CD8-positive, alpha-beta memory T cell (primary cell): ENCODE measurements around the gene ACTA2. TPM values are rescaled to one million over a fixed set of nuclear protein-coding genes. Genes with fewer than 3 reads are reported as not detected.

Experiments used
- CTCF ChIA-PET: fragments of 350-600 bp; sonication (Branson Sonifier 250); formaldehyde crosslinking; loops from one replicate; lab custom pipeline; 2021; ENCODE audit warnings: antibody characterized with exemption; lab: Charles Lee
- POLR2A ChIA-PET: fragments of 350-600 bp; sonication (Branson Sonifier 250); formaldehyde crosslinking; loops from one replicate; lab custom pipeline; 2021; ENCODE audit warnings: antibody characterized with exemption; lab: Charles Lee
- DNase-seq, 5 donors: peaks; one replicate each; pipeline versions ENCODE4 v3.0.0 to v3.0.0-alpha.2; 2020 to 2022; ENCODE audit warnings: mixed read lengths in 1 of 5
- H3K27ac ChIP-seq: one replicate; pipeline ENCODE4 v1.7.0; 2013; ENCODE audit warnings: low read depth, mild to moderate bottlenecking, low read length, moderate library complexity
- H3K27me3 ChIP-seq: 2 replicates; pipeline ENCODE4 v1.7.0; 2013; ENCODE audit warnings: low read length, mild to moderate bottlenecking; ENCODE audit not compliant: insufficient read depth, poor library complexity, severe bottlenecking
- H3K36me3 ChIP-seq: 2 replicates; pipeline ENCODE4 v1.7.0; 2013; ENCODE audit warnings: mild to moderate bottlenecking, low read length, moderate library complexity; ENCODE audit not compliant: insufficient read depth
- H3K4me1 ChIP-seq: 2 replicates; pipeline ENCODE4 v1.7.0; 2013; ENCODE audit warnings: mild to moderate bottlenecking, low read length, moderate library complexity; ENCODE audit not compliant: insufficient read depth
- H3K4me3 ChIP-seq: 2 replicates; pipeline ENCODE4 v1.7.0; 2013; ENCODE audit warnings: mild to moderate bottlenecking, low read length
- H3K9me3 ChIP-seq: 2 replicates; pipeline ENCODE4 v1.7.0; 2013; ENCODE audit warnings: mild to moderate bottlenecking, low read length
- H3K27ac Mint-ChIP-seq, 8 donors: one replicate each; pipeline ENCODE4 v1.8.0; 2020 to 2021; ENCODE audit warnings: mixed read lengths in 8 of 8, mild to moderate bottlenecking in 6 of 8, inconsistent platforms in 3 of 8, moderate library complexity in 3 of 8
- H3K27me3 Mint-ChIP-seq, 2 donors: one replicate each; pipeline ENCODE4 v1.8.0; 2020 to 2021; ENCODE audit warnings: mixed read lengths in 2 of 2, mild to moderate bottlenecking in 1 of 2, moderate library complexity in 1 of 2
- H3K36me3 Mint-ChIP-seq, 3 donors: one replicate each; pipeline ENCODE4 v1.8.0; 2020 to 2021; ENCODE audit warnings: mixed read lengths in 3 of 3, inconsistent platforms in 1 of 3, mild to moderate bottlenecking in 1 of 3
- H3K4me1 Mint-ChIP-seq, 3 donors: one replicate each; pipeline ENCODE4 v1.8.0; 2020 to 2021; ENCODE audit warnings: mixed read lengths in 3 of 3, inconsistent platforms in 1 of 3, mild to moderate bottlenecking in 1 of 3
- H3K4me3 Mint-ChIP-seq, 7 donors: one replicate each; pipeline ENCODE4 v1.8.0; 2020 to 2021; ENCODE audit warnings: mixed read lengths in 7 of 7, mild to moderate bottlenecking in 6 of 7, moderate library complexity in 4 of 7, inconsistent platforms in 2 of 7
- H3K9me3 Mint-ChIP-seq, 5 donors: one replicate each; pipeline ENCODE4 v1.8.0; 2020 to 2022; ENCODE audit warnings: mixed read lengths in 5 of 5, mild to moderate bottlenecking in 3 of 5, moderate library complexity in 2 of 5, inconsistent platforms in 1 of 5
- polyA plus RNA-seq: library from polyadenylated mRNA; unstranded; fragments of 300-500 nt; fragmentation: Illumina TruSeq; gene quantifications from one replicate; pipeline ENCODE4 v1.2.3, GENCODE V29; 2021
- total RNA-seq, 2 experiments: library from RNA; stranded (reverse); gene quantifications; one replicate each; pipeline ENCODE4 v1.2.3, GENCODE V29; 2021

The ACTA2 gene
- total and polyA plus RNA-seq, 3 experiments from 2014 or later, result 24.4 to 37.1 (median 35.0) TPM

DNA sequence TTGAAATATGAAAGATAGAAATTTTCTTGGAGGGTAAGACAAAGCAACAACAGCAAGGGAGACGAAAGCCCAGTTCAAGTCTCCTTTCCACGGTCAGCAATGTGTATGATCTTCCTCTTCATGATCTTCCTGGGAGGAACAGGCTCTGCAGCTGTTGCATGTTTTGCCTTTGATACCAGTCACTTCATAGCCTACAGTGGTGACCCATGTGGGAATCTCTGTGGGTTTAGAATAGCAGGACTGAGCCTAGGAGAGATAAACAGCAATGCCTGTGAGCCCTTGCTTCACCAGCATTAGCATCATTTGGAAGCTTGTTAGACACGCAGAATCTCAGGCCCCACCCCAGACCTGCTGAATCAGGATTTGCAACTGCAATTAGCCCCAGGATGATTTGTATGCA lies 40.7 kb downstream of the ACTA2 start:
- DNase-seq, result no peak
- Mint-ChIP-seq H3K4me1 (peaks cover 1 to 8% (median 4%) of the 10 kb centered on the region in 3 donors), H3K27me3 (no peaks in the 10 kb centered on the region), H3K36me3 (peaks cover 5 to 85% (median 36%) of the 10 kb centered on the region in 3 donors), H3K27ac (peak overlapping the region in 1 of 8 donors; percentile 66), H3K9me3 (no peaks in the 10 kb centered on the region), H3K4me3 (no peak overlapping the region)
- H3K9me3 ChIP-seq, result no peaks in the 10 kb centered on the region
- H3K36me3 ChIP-seq, result peaks cover 18% of the 10 kb centered on the region
- no peak overlapping the region for H3K4me3 ChIP-seq
- no peaks in the 10 kb centered on the region for H3K4me1 ChIP-seq
- H3K27ac ChIP-seq, result no peak overlapping the region
- no peaks in the 10 kb centered on the region for H3K27me3 ChIP-seq
- CTCF ChIA-PET, result interaction anchor here (0.9 to 1.1 kb wide), 2 partner anchors 21 to 23 kb away, joined by 3 to 4 read pairs; no protein-coding TSS in a partner anchor
- POLR2A ChIA-PET, result no interaction called here

DNA sequence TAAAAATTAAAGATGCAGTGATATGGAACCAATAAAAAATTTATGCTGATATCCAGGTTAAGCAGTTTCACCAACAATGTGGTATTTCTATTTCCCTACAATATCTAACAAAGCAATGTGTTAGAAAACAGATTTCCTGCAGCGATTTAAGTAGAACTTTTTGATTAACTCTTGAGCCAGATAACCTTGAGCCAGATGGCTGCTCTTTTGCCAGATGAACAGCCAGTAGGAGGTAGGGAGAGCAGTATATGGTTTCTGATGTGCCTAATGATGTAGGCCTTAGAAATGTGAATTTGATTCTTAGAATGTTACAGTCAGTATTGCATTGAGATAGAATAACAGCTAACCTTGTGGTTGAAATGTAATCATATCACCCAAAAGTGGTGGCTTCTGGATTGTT lies 41.5 kb downstream of the ACTA2 start:
- H3K27ac ChIP-seq, result no peak overlapping the region
- H3K27me3 ChIP-seq, result no peaks in the 10 kb centered on the region
- peaks cover 8 to 84% (median 37%) of the 10 kb centered on the region in 3 donors for H3K36me3 Mint-ChIP-seq
- H3K9me3 Mint-ChIP-seq, result no peaks in the 10 kb centered on the region
- no peak for DNase-seq
- H3K9me3 ChIP-seq, result no peaks in the 10 kb centered on the region
- peaks cover 21% of the 10 kb centered on the region for H3K36me3 ChIP-seq
- ChIA-PET POLR2A (no interaction called here), CTCF (interaction anchor here (1.8 kb wide), 1 partner anchor 75 kb away, joined by 9 read pairs; no protein-coding TSS in a partner anchor)
- peaks cover 1 to 8% (median 4%) of the 10 kb centered on the region in 3 donors for H3K4me1 Mint-ChIP-seq
- H3K4me1 ChIP-seq, result no peaks in the 10 kb centered on the region
- H3K27ac Mint-ChIP-seq, result peak overlapping the region in 1 of 8 donors; percentile 35
- no peak overlapping the region for H3K4me3 ChIP-seq
- H3K4me3 Mint-ChIP-seq, result no peak overlapping the region
- H3K27me3 Mint-ChIP-seq, result no peaks in the 10 kb centered on the region

DNA sequence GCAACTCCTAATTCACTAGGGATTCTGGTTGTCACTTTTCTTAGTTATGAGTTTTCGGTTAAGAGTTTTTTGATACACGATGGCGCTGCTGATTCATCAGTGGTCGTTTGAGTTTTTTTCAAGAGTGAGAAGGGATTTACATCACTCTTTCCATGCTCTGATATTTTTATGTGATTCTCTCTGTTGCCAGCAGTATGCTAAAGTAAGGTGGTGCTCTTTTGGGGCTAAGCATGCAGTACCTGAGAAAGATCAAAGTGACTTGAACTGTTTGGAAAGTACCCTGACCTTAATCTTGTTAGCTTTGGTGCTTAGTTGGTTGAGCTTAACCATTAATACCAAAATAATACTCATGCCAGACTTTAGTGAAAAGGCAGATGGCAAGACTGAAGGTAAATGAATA lies 44.4 kb downstream of the ACTA2 start:
- no peaks in the 10 kb centered on the region for H3K27me3 Mint-ChIP-seq
- H3K36me3 Mint-ChIP-seq, result peaks cover 19 to 87% (median 34%) of the 10 kb centered on the region in 3 donors
- H3K4me3 ChIP-seq, result no peak overlapping the region

GRCh38 chr10:88906921-88907320 lies 45.7 kb downstream of the ACTA2 start:
- Histone ChIP-seq H3K36me3 (peaks cover 43% of the 10 kb centered on the region), H3K27ac (no peak overlapping the region), H3K27me3 (no peaks in the 10 kb centered on the region), H3K9me3 (no peaks in the 10 kb centered on the region), H3K4me3 (no peak overlapping the region), H3K4me1 (no peaks in the 10 kb centered on the region)
- Mint-ChIP-seq H3K36me3 (peaks cover 21 to 86% (median 30%) of the 10 kb centered on the region in 3 donors), H3K27me3 (no peaks in the 10 kb centered on the region), H3K4me3 (no peak overlapping the region), H3K27ac (peak overlapping the region in 2 of 8 donors; percentile 6 to 38), H3K4me1 (peaks cover 5 to 8% (median 7%) of the 10 kb centered on the region in 3 donors), H3K9me3 (no peaks in the 10 kb centered on the region)
- ChIA-PET POLR2A (no interaction called here), CTCF (interaction anchor here (1.1 kb wide), 1 partner anchor 28 kb away, joined by 3 read pairs; no protein-coding TSS in a partner anchor)
- DNase-seq, result no peak

More for the DNA sequence above, 44.4 kb downstream of the ACTA2 start:
- peaks cover 2 to 4% (median 3%) of the 10 kb centered on the region in 3 donors for H3K4me1 Mint-ChIP-seq
- H3K9me3 ChIP-seq, result no peaks in the 10 kb centered on the region
- no peaks in the 10 kb centered on the region for H3K4me1 ChIP-seq
- peaks cover 40% of the 10 kb centered on the region for H3K36me3 ChIP-seq
- H3K4me3 Mint-ChIP-seq, result no peak overlapping the region
- H3K27me3 ChIP-seq, result no peaks in the 10 kb centered on the region
- POLR2A ChIA-PET, result no interaction called here
- no peak overlapping the region for H3K27ac ChIP-seq
- DNase-seq, result no peak
- H3K27ac Mint-ChIP-seq, result peak overlapping the region in 2 of 8 donors; percentile 10
- CTCF ChIA-PET, result interaction anchor here (1.0 kb wide), 1 partner anchor 306 kb away, joined by 3 read pairs; no protein-coding TSS in a partner anchor
- H3K9me3 Mint-ChIP-seq, result no peaks in the 10 kb centered on the region

GRCh38 chr10:88903715-88904114 lies 48.9 kb downstream of the ACTA2 start:
- Mint-ChIP-seq H3K36me3 (peaks cover 20 to 75% (median 20%) of the 10 kb centered on the region in 3 donors), H3K4me1 (peaks cover 28 to 37% (median 36%) of the 10 kb centered on the region in 3 donors), H3K27ac (peak overlapping the region in 1 of 8 donors; percentile 4), H3K9me3 (no peaks in the 10 kb centered on the region), H3K27me3 (no peaks in the 10 kb centered on the region), H3K4me3 (no peak overlapping the region)
- ChIA-PET POLR2A (no interaction called here), CTCF (no interaction called here)
- no peaks in the 10 kb centered on the region for H3K27me3 ChIP-seq
- no peaks in the 10 kb centered on the region for H3K9me3 ChIP-seq
- H3K4me1 ChIP-seq, result peaks cover 15% of the 10 kb centered on the region
- no peak overlapping the region for H3K27ac ChIP-seq
- H3K4me3 ChIP-seq, result no peak overlapping the region
- peaks cover 38% of the 10 kb centered on the region for H3K36me3 ChIP-seq
- no peak for DNase-seq

- no peak overlapping the region for H3K27ac ChIP-seq
- peaks cover 21% of the 10 kb centered on the region for H3K4me1 ChIP-seq
- no peaks in the 10 kb centered on the region for H3K27me3 Mint-ChIP-seq
- no peaks in the 10 kb centered on the region for H3K9me3 ChIP-seq
- no peaks in the 10 kb centered on the region for H3K27me3 ChIP-seq
- peak overlapping the region in 5 of 8 donors; percentile 21 to 70 (median 54) for H3K27ac Mint-ChIP-seq
- H3K36me3 ChIP-seq, result peaks cover 35% of the 10 kb centered on the region
- POLR2A ChIA-PET, result no interaction called here
- H3K4me1 Mint-ChIP-seq, result peaks cover 39 to 49% (median 48%) of the 10 kb centered on the region in 3 donors
- no peak overlapping the region for H3K4me3 ChIP-seq
- no peak for DNase-seq
- CTCF ChIA-PET, result no interaction called here
- H3K4me3 Mint-ChIP-seq, result no peak overlapping the region
- H3K9me3 Mint-ChIP-seq, result no peaks in the 10 kb centered on the region
- peaks cover 17 to 62% (median 18%) of the 10 kb centered on the region in 3 donors for H3K36me3 Mint-ChIP-seq
Observed at GRCh38 chr10:88901984-88902789, 50.4 kb downstream of the ACTA2 start.

DNA sequence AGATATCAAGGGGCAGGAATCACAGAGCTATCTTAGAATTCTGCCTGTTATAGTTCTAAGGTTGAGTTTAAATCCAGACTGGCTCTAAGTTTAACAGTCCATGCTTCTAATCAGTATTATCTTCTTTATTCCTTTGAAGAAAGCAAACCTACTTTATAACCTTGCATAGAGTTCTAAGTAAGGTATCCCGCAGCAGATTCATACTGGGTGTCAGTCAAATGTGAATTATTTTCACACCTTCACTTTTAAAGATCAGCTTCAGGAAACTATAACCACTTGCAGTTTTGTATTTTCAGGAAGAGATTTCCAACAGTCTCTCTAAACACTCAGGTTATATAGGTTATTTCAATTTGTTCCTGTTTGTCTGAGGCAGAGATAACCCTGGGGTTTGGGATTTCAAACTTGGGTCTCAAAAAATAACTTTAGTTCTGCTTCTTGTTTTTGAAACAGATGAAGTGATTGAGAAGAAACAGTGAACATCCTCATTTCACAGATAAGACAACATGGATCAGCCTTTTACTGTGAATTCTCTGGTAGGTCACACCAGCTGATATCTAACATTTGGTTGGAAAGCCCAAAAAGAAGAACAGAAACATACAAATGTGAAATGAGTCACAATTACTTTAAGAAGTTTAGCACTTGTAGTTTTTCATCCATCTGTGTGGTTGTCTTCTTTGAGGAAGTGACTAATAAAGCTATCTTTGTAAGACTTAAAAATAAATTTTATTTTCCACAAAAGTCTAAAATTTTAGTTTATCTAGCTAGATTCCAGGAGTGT lies 51.2 kb downstream of the ACTA2 start:
- no peak overlapping the region for H3K27ac ChIP-seq
- H3K9me3 Mint-ChIP-seq, result no peaks in the 10 kb centered on the region
- H3K27ac Mint-ChIP-seq, result peak overlapping the region in 7 of 8 donors; percentile 19 to 70 (median 54)
- no peaks in the 10 kb centered on the region for H3K27me3 Mint-ChIP-seq
- peaks cover 32% of the 10 kb centered on the region for H3K36me3 ChIP-seq
- peaks cover 47 to 56% (median 55%) of the 10 kb centered on the region in 3 donors for H3K4me1 Mint-ChIP-seq
- H3K4me3 ChIP-seq, result no peak overlapping the region
- POLR2A ChIA-PET, result interaction anchor here (0.6 kb wide), 1 partner anchor 24 kb away, joined by 10 read pairs; no protein-coding TSS in a partner anchor
- DNase-seq, result no peak
- CTCF ChIA-PET, result interaction anchor here (1.8 kb wide), 1 partner anchor 65 kb away, joined by 4 read pairs; no protein-coding TSS in a partner anchor
- peaks cover 29% of the 10 kb centered on the region for H3K4me1 ChIP-seq
- peak overlapping the region in 1 of 7 donors; percentile 12 for H3K4me3 Mint-ChIP-seq
- no peaks in the 10 kb centered on the region for H3K27me3 ChIP-seq
- no peaks in the 10 kb centered on the region for H3K9me3 ChIP-seq
- peaks cover 14 to 58% (median 18%) of the 10 kb centered on the region in 3 donors for H3K36me3 Mint-ChIP-seq
